Smooth muscle cell (in vitro differentiated cells): ENCODE results near the gene CYP27C1. TPM values are rescaled to one million over a fixed set of nuclear protein-coding genes. Genes with fewer than 3 reads are reported as not detected.

Experiments used
- DNase-seq: peaks from one replicate; lab custom pipeline; 2025; ENCODE audit not compliant: unreplicated experiment; lab: John Stamatoyannopoulos, UW
- H2AFZ ChIP-seq: fragments of 200-600 bp; sonication (generic); 2 replicates; pipeline ENCODE4 v1.6.0; 2016; ENCODE audit warnings: antibody characterized with exemption, low read depth, mild to moderate bottlenecking
- H3F3A ChIP-seq: fragments of 200-600 bp; sonication (generic); 2 replicates; pipeline ENCODE4 v1.6.0; 2017; ENCODE audit warnings: antibody characterized with exemption, low read depth
- H3K27ac ChIP-seq: fragments of 200-600 bp; sonication (generic); 2 replicates; pipeline ENCODE4 v1.5.1; 2016; ENCODE audit warnings: low read depth, mild to moderate bottlenecking
- H3K27me3 ChIP-seq: fragments of 200-600 bp; sonication (generic); 2 replicates; pipeline ENCODE4 v1.6.1; 2016; ENCODE audit warnings: low read depth, mild to moderate bottlenecking
- H3K36me3 ChIP-seq: fragments of 200-600 bp; sonication (generic); 2 replicates; pipeline ENCODE4 v1.5.1; 2016; ENCODE audit warnings: low read depth
- H3K4me1 ChIP-seq: fragments of 200-600 bp; sonication (generic); 2 replicates; pipeline ENCODE4 v1.5.1; 2016; ENCODE audit warnings: low read depth
- H3K4me2 ChIP-seq: fragments of 200-600 bp; sonication (generic); 2 replicates; pipeline ENCODE4 v1.6.0; 2016; ENCODE audit warnings: mild to moderate bottlenecking
- H3K4me3 ChIP-seq: fragments of 200-600 bp; sonication (generic); 2 replicates; pipeline ENCODE4 v1.5.1; 2016; ENCODE audit warnings: mild to moderate bottlenecking
- H3K79me2 ChIP-seq: fragments of 200-600 bp; sonication (generic); 2 replicates; pipeline ENCODE4 v1.6.0; 2016; ENCODE audit warnings: low read depth, mild to moderate bottlenecking
- H3K9ac ChIP-seq: fragments of 200-600 bp; sonication (generic); 2 replicates; pipeline ENCODE4 v1.6.0; 2016; ENCODE audit warnings: low read depth
- H3K9me3 ChIP-seq: fragments of 200-600 bp; sonication (generic); replicated peaks from 2 replicates; pipeline ENCODE4 v1.5.1; 2016; ENCODE audit warnings: low read depth
- H4K20me1 ChIP-seq: fragments of 200-600 bp; sonication (generic); 2 replicates; pipeline ENCODE4 v1.6.0; 2016; ENCODE audit warnings: low read depth
- CTCF ChIP-seq: fragments of 200-600 bp; sonication (generic); IDR thresholded peaks from 2 replicates; pipeline ENCODE4 v1.5.1; 2017; ENCODE audit warnings: borderline replicate concordance, mild to moderate bottlenecking, antibody characterized with exemption; ENCODE audit not compliant: insufficient read depth, poor library complexity, severe bottlenecking
- WGBS: methylation state at CpG from one replicate; pipeline ENCODE4 v1.1.7; 2016; ENCODE audit warnings: low lambda C conversion rate; 5-methylcytosine and 5-hydroxymethylcytosine counted together
- polyA plus RNA-seq: library from polyadenylated mRNA; unstranded; fragments of >200 nt; fragmentation: Nextera tagmentation; extraction: Ambion mirVana; gene quantifications from 2 replicates; pipeline ENCODE4 v1.2.1, GENCODE V29; 2016
- total RNA-seq: library from RNA; depleted of rRNA; stranded (reverse); fragments of >200 nt; gene quantifications from 2 replicates; pipeline ENCODE4 v1.2.3, GENCODE V29; 2014

The CYP27C1 gene
- total and polyA plus RNA-seq, 2 experiments from 2014 or later = 2.0 to 5.0 TPM

- Histone ChIP-seq H4K20me1 (no peaks in the 10 kb centered on the region), H3K4me1 (peaks cover 16% of the 10 kb centered on the region), H3K79me2 (no peaks in the 10 kb centered on the region), H3K27ac (no peak overlapping the region), H3K27me3 (no peaks in the 10 kb centered on the region), H3K9me3 (no peaks in the 10 kb centered on the region), H3K36me3 (no peaks in the 10 kb centered on the region), H3K9ac (no peak overlapping the region), H3K4me2 (no peak overlapping the region), H3F3A (peaks cover 12% of the 10 kb centered on the region), H3K4me3 (no peak overlapping the region), H2AFZ (no peak overlapping the region)
- WGBS = 96% methylated on average over 6 of the region's 6 CpGs
- TF ChIP-seq CTCF = no peak
- DNase-seq = no peak
Observed at GRCh38 chr2:127172306-127172705, 47.8 kb downstream of the CYP27C1 start.

- Histone ChIP-seq H3K4me1 (peaks cover 6% of the 10 kb centered on the region), H4K20me1 (no peaks in the 10 kb centered on the region), H3K4me3 (no peak overlapping the region), H2AFZ (no peak overlapping the region), H3K27me3 (no peaks in the 10 kb centered on the region), H3K9ac (no peak overlapping the region), H3F3A (peaks cover 12% of the 10 kb centered on the region), H3K9me3 (no peaks in the 10 kb centered on the region), H3K79me2 (no peaks in the 10 kb centered on the region), H3K27ac (no peak overlapping the region), H3K4me2 (no peak overlapping the region), H3K36me3 (no peaks in the 10 kb centered on the region)
- TF ChIP-seq CTCF = no peak
- WGBS = 83% methylated on average over 10 of the region's 10 CpGs
- DNase-seq = no peak
Observed at GRCh38 chr2:127170452-127171197, 49.5 kb downstream of the CYP27C1 start.

- Histone ChIP-seq H3K4me2 (no peak overlapping the region), H3K4me1 (peaks cover 2% of the 10 kb centered on the region), H3K27me3 (no peaks in the 10 kb centered on the region), H4K20me1 (no peaks in the 10 kb centered on the region), H3K4me3 (no peak overlapping the region), H2AFZ (no peak overlapping the region), H3F3A (peaks cover 6% of the 10 kb centered on the region), H3K36me3 (no peaks in the 10 kb centered on the region), H3K27ac (no peak overlapping the region), H3K9me3 (no peaks in the 10 kb centered on the region), H3K79me2 (no peaks in the 10 kb centered on the region), H3K9ac (no peak overlapping the region)
- TF ChIP-seq CTCF = no peak
- 79% methylated on average over 3 of the region's 3 CpGs for WGBS
- no peak for DNase-seq
Observed at GRCh38 chr2:127170021-127170420, 50.1 kb downstream of the CYP27C1 start.

- 90% methylated on average over 15 of the region's 15 CpGs for WGBS
- Histone ChIP-seq H2AFZ (no peak overlapping the region), H3K79me2 (no peaks in the 10 kb centered on the region)
Observed at GRCh38 chr2:127169066-127169660, 50.9 kb downstream of the CYP27C1 start.

More at GRCh38 chr2:127169066-127169660, 50.9 kb downstream of the CYP27C1 start:
- H3K9ac ChIP-seq = no peak overlapping the region
- H3K27me3 ChIP-seq = no peaks in the 10 kb centered on the region
- no peaks in the 10 kb centered on the region for H3K9me3 ChIP-seq
- H3F3A ChIP-seq = no peaks in the 10 kb centered on the region
- H3K36me3 ChIP-seq = no peaks in the 10 kb centered on the region
- H3K4me2 ChIP-seq = no peak overlapping the region
- no peak for DNase-seq
- H4K20me1 ChIP-seq = no peaks in the 10 kb centered on the region
- TF ChIP-seq CTCF = no peak
- H3K27ac ChIP-seq = no peak overlapping the region
- H3K4me3 ChIP-seq = no peak overlapping the region
- H3K4me1 ChIP-seq = no peaks in the 10 kb centered on the region
